PC-3 (cell line): Measurements from ENCODE around the gene OTOF. TPM values are rescaled to one million over a fixed set of nuclear protein-coding genes. Genes with fewer than 3 reads are reported as not detected.

ENCODE experiments used
- ATAC-seq: fragments of 200-7000 bp; cut with Tn5 transposase; 2 replicates; pipeline ENCODE4 v1.9.1; 2020; ENCODE audit warnings: mild to moderate bottlenecking, moderate library complexity
- BruUV-seq: library from RNA; stranded (reverse); fragments of 400-500 nt; replicated peaks from 2 replicates; lab custom pipeline; 2021; lab: Mats Ljungman, UMichigan
- CTCF ChIA-PET: fragments of 300-600 bp; sonication (Branson Sonifier 250); formaldehyde crosslinking; loops from one replicate; lab custom pipeline; 2022; ENCODE audit warnings: antibody characterized with exemption; lab: Charles Lee
- POLR2A ChIA-PET: fragments of 300-600 bp; sonication (Branson Sonifier 250); formaldehyde crosslinking; loops from one replicate; lab custom pipeline; 2022; ENCODE audit warnings: antibody characterized with exemption; ENCODE audit not compliant: unreplicated experiment; lab: Charles Lee
- DNase-seq: peaks from one replicate; pipeline ENCODE4 v3.0.0-alpha.2; 2015
- H2AFZ ChIP-seq: fragments of 300-600 bp; sonication (generic); 2 replicates; pipeline ENCODE4 v1.6.0; 2016; ENCODE audit warnings: antibody characterized with exemption, low read length
- H3F3A ChIP-seq: fragments of 300-600 bp; sonication (generic); one replicate; pipeline ENCODE4 v1.6.0; 2017; ENCODE audit warnings: antibody characterized with exemption, low read length, control low read depth, mild to moderate bottlenecking; ENCODE audit not compliant: unreplicated experiment
- H3K27ac ChIP-seq: fragments of 300-600 bp; sonication (generic); 2 replicates; pipeline ENCODE4 v1.5.1; 2016; ENCODE audit warnings: mild to moderate bottlenecking, low read length
- H3K27me3 ChIP-seq: fragments of 300-600 bp; sonication (generic); 2 replicates; pipeline ENCODE4 v1.6.1; 2016; ENCODE audit warnings: low read length, mixed read lengths
- H3K36me3 ChIP-seq: fragments of 300-600 bp; sonication (generic); 2 replicates; pipeline ENCODE4 v1.6.1; 2016; ENCODE audit warnings: low read depth, mixed run types, low read length, mixed read lengths
- H3K4me1 ChIP-seq: fragments of 300-600 bp; sonication (generic); 2 replicates; pipeline ENCODE4 v1.5.1; 2016; ENCODE audit warnings: low read length; ENCODE audit not compliant: insufficient read depth
- H3K4me2 ChIP-seq: fragments of 300-600 bp; sonication (generic); 2 replicates; pipeline ENCODE4 v1.6.0; 2016; ENCODE audit warnings: low read length
- H3K4me3 ChIP-seq: fragments of 300-600 bp; sonication (generic); 2 replicates; pipeline ENCODE4 v1.5.1; 2016; ENCODE audit warnings: mild to moderate bottlenecking, low read length, mixed read lengths
- H3K79me2 ChIP-seq: fragments of 300-600 bp; sonication (generic); 2 replicates; pipeline ENCODE4 v1.6.1; 2017; ENCODE audit warnings: low read length, mixed read lengths
- H3K9ac ChIP-seq: fragments of 300-600 bp; sonication (generic); 2 replicates; pipeline ENCODE4 v1.6.0; 2016; ENCODE audit warnings: mild to moderate bottlenecking, low read length
- H3K9me2 ChIP-seq: fragments of 300-600 bp; sonication (generic); replicated peaks from 2 replicates; pipeline ENCODE4 v1.6.1; 2016; ENCODE audit warnings: mixed run types, low read length, mixed read lengths
- H3K9me3 ChIP-seq: fragments of 300-600 bp; sonication (generic); 2 replicates; pipeline ENCODE4 v1.6.1; 2016; ENCODE audit warnings: low read length, mixed read lengths
- H4K20me1 ChIP-seq: fragments of 300-600 bp; sonication (generic); 2 replicates; pipeline ENCODE4 v1.6.1; 2016; ENCODE audit warnings: low read length, mixed read lengths
- CTCF ChIP-seq: fragments of 300-600 bp; sonication (generic); conservative IDR thresholded peaks from 2 replicates; pipeline ENCODE4 v1.5.1; 2017; ENCODE audit warnings: antibody characterized with exemption, low read depth, mild to moderate bottlenecking, low read length
- EZH2 ChIP-seq: fragments of 300-600 bp; sonication (generic); IDR thresholded peaks from one replicate; pipeline ENCODE4 v1.6.1; 2017; ENCODE audit warnings: antibody characterized with exemption, mild to moderate bottlenecking, low read length; ENCODE audit not compliant: unreplicated experiment
- EZH2phosphoT487 ChIP-seq: fragments of 300-600 bp; sonication (generic); IDR thresholded peaks from 2 replicates; pipeline ENCODE4 v1.6.1; 2018; ENCODE audit warnings: mild to moderate bottlenecking, antibody characterized with exemption, low read length, borderline replicate concordance
- intact Hi-C: fragments of 100-400 bp; cut with micrococcal nuclease; formaldehyde crosslinking; loops from 2 replicates; pipeline ENCODE4 v1.9.0; 2023
- total RNA-seq: library from RNA; depleted of rRNA; stranded (reverse); fragments of >200 nt; gene quantifications from 2 replicates; pipeline ENCODE4 v1.2.3, GENCODE V29; 2014

The OTOF gene
- total RNA-seq, 1 experiment from 2014 or later = not detected

- H3K4me2 ChIP-seq = no peak overlapping the region
- no peak overlapping the region for H2AFZ ChIP-seq
- no peak overlapping the region for H3K4me3 ChIP-seq
- no peaks in the 10 kb centered on the region for H3K9me3 ChIP-seq
- H3K4me1 ChIP-seq = 0 out of 2 replicates have a peak, but pooled peaks cover 3% of the 10 kb centered on the region
- TF ChIP-seq EZH2 = no peak
- TF ChIP-seq CTCF = no peak
- no peak for TF ChIP-seq EZH2phosphoT487
- ChIA-PET POLR2A (no interaction called here), CTCF (interaction anchor here (0.6 kb wide), 1 partner anchor 19 kb away, joined by 3 read pairs; no protein-coding TSS in a partner anchor)
- peaks cover 30% of the 10 kb centered on the region for H3K27me3 ChIP-seq
- no peaks in the 10 kb centered on the region for H4K20me1 ChIP-seq
- DNase-seq (no peak), ATAC-seq (no peak)
- H3K27ac ChIP-seq = no peak overlapping the region
- no peaks in the 10 kb centered on the region for H3K79me2 ChIP-seq
- no peaks in the 10 kb centered on the region for H3K36me3 ChIP-seq
- H3F3A ChIP-seq = no peaks in the 10 kb centered on the region
- H3K9ac ChIP-seq = no peak overlapping the region
- intact Hi-C loops = no loop called here
- BruUV-seq = no TSS peak
- no peaks in the 10 kb centered on the region for H3K9me2 ChIP-seq
These were observed 45.8 kb upstream of the OTOF start for GRCh38 chr2:26523750-26524149.

GRCh38 chr2:26522751-26523171 is 44.8 kb upstream of the OTOF start:
- Histone ChIP-seq H3K36me3 (no peaks in the 10 kb centered on the region), H3K9ac (no peak overlapping the region), H3K79me2 (no peaks in the 10 kb centered on the region), H3K4me2 (no peak overlapping the region), H3F3A (no peaks in the 10 kb centered on the region), H3K9me2 (no peaks in the 10 kb centered on the region), H3K4me1 (0 out of 2 replicates have a peak, but pooled peaks cover 3% of the 10 kb centered on the region), H2AFZ (no peak overlapping the region), H3K9me3 (no peaks in the 10 kb centered on the region), H3K27ac (no peak overlapping the region), H4K20me1 (no peaks in the 10 kb centered on the region), H3K27me3 (peaks cover 36% of the 10 kb centered on the region), H3K4me3 (no peak overlapping the region)
- POLR2A ChIA-PET = interaction anchor here (0.6 kb wide), 1 partner anchor 293 kb away, joined by 3 read pairs; no protein-coding TSS in a partner anchor
- ATAC-seq (no peak), DNase-seq (no peak)
- no TSS peak for BruUV-seq
- intact Hi-C loops = no loop called here
- CTCF ChIA-PET = no interaction called here
- TF ChIP-seq EZH2phosphoT487 = no peak
- TF ChIP-seq CTCF = no peak
- no peak for TF ChIP-seq EZH2

DNA sequence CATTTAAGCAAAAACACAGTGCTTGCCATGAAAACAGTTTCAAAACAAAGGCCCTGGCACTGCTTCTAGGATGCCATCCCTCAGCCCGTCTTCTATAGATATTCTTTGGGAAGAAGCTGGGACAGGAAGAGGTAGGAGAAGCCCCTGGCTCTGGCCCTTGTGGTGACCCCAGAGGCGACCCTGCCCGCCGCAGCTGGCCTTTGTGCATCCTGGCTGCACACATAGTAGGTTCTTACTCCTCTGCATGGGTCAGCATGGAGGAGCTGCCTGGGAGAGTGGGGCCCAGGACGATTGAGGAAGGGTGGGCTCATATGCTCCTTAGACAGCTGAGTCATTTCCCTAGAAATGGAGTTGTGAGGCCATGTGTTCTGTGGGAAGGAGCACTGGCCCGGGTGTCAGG is 44.4 kb upstream of the OTOF start:
- H3K4me3 ChIP-seq = no peak overlapping the region
- H3K4me2 ChIP-seq = no peak overlapping the region
- H4K20me1 ChIP-seq = no peaks in the 10 kb centered on the region
- H3K79me2 ChIP-seq = no peaks in the 10 kb centered on the region
- DNase-seq = no peak
- H3K9me3 ChIP-seq = no peaks in the 10 kb centered on the region
- TF ChIP-seq EZH2phosphoT487 (no peak), EZH2 (no peak), CTCF (no peak)
- no peak for ATAC-seq
- no peaks in the 10 kb centered on the region for H3F3A ChIP-seq
- BruUV-seq = no TSS peak
- peaks cover 36% of the 10 kb centered on the region for H3K27me3 ChIP-seq
- intact Hi-C loops = no loop called here
- ChIA-PET CTCF (no interaction called here), POLR2A (interaction anchor here (0.6 kb wide), 1 partner anchor 293 kb away, joined by 3 read pairs; no protein-coding TSS in a partner anchor)
- no peaks in the 10 kb centered on the region for H3K36me3 ChIP-seq
- no peak overlapping the region for H2AFZ ChIP-seq
- 0 out of 2 replicates have a peak, but pooled peaks cover 3% of the 10 kb centered on the region for H3K4me1 ChIP-seq
- no peak overlapping the region for H3K9ac ChIP-seq
- no peaks in the 10 kb centered on the region for H3K9me2 ChIP-seq
- no peak overlapping the region for H3K27ac ChIP-seq
